GM23248 (cell line): ENCODE measurements around the gene RARB. TPM values are rescaled to one million over a fixed set of nuclear protein-coding genes. Genes with fewer than 3 reads are reported as not detected.

Source experiments
- DNase-seq: peaks from one replicate; pipeline ENCODE4 v3.0.0-alpha.2; 2015
- H2AFZ ChIP-seq: fragments of 200-600 bp; sonication (generic); 2 replicates; pipeline ENCODE4 v1.6.1; 2016; ENCODE audit warnings: antibody characterized with exemption
- H3F3A ChIP-seq: fragments of 200-600 bp; sonication (generic); 2 replicates; pipeline ENCODE4 v1.6.1; 2016; ENCODE audit warnings: mild to moderate bottlenecking, antibody characterized with exemption, mixed run types; ENCODE audit not compliant: insufficient read depth
- H3K27ac ChIP-seq: fragments of 200-600 bp; sonication (generic); 2 replicates; pipeline ENCODE4 v1.5.1; 2016; ENCODE audit warnings: mild to moderate bottlenecking
- H3K27me3 ChIP-seq: fragments of 200-600 bp; sonication (generic); replicated peaks from 2 replicates; pipeline ENCODE4 v1.6.1; 2016; ENCODE audit warnings: mild to moderate bottlenecking; ENCODE audit not compliant: insufficient read depth
- H3K36me3 ChIP-seq: fragments of 200-600 bp; sonication (generic); 2 replicates; pipeline ENCODE4 v1.6.1; 2016; ENCODE audit warnings: low read depth, mild to moderate bottlenecking
- H3K4me1 ChIP-seq: fragments of 200-600 bp; sonication (generic); 2 replicates; pipeline ENCODE4 v1.6.1; 2016; ENCODE audit warnings: mild to moderate bottlenecking; ENCODE audit not compliant: insufficient read depth
- H3K4me2 ChIP-seq: fragments of 200-600 bp; sonication (generic); one replicate; pipeline ENCODE4 v1.6.1; 2016; ENCODE audit warnings: mild to moderate bottlenecking; ENCODE audit not compliant: unreplicated experiment
- H3K4me3 ChIP-seq: fragments of 200-600 bp; sonication (generic); 2 replicates; pipeline ENCODE4 v1.5.1; 2016; ENCODE audit warnings: mild to moderate bottlenecking
- H3K79me2 ChIP-seq: fragments of 200-600 bp; sonication (generic); 2 replicates; pipeline ENCODE4 v1.6.1; 2016; ENCODE audit warnings: mild to moderate bottlenecking; ENCODE audit not compliant: insufficient read depth
- H3K9ac ChIP-seq: fragments of 200-600 bp; sonication (generic); 2 replicates; pipeline ENCODE4 v1.6.1; 2016; ENCODE audit warnings: mild to moderate bottlenecking
- H3K9me2 ChIP-seq: fragments of 200-600 bp; sonication (generic); 2 replicates; pipeline ENCODE4 v1.6.1; 2016; ENCODE audit warnings: mixed run types, mild to moderate bottlenecking, moderate library complexity; ENCODE audit not compliant: insufficient read depth
- H3K9me3 ChIP-seq: fragments of 200-600 bp; sonication (generic); one replicate; pipeline ENCODE4 v1.6.1; 2017; ENCODE audit warnings: low read depth
- H4K20me1 ChIP-seq: fragments of 200-600 bp; sonication (generic); 2 replicates; pipeline ENCODE4 v1.6.0; 2016; ENCODE audit not compliant: insufficient read depth
- EZH2 ChIP-seq: fragments of 200-600 bp; sonication (generic); IDR thresholded peaks from 2 replicates; pipeline ENCODE4 v1.6.1; 2018; ENCODE audit warnings: antibody characterized with exemption, mild to moderate bottlenecking; ENCODE audit not compliant: insufficient read depth, poor library complexity, severe bottlenecking
- EZH2phosphoT487 ChIP-seq: fragments of 200-600 bp; sonication (generic); IDR thresholded peaks from 2 replicates; pipeline ENCODE4 v1.6.1; 2018; ENCODE audit warnings: antibody characterized with exemption, moderate library complexity, mild to moderate bottlenecking, low read depth; ENCODE audit not compliant: insufficient read depth
- WGBS, 2 experiments: methylation state at CpG; one replicate each; pipeline ENCODE4 v1.1.6; 2015 to 2017; ENCODE audit warnings: low lambda C conversion rate in 2 of 2, low coverage in 1 of 2; ENCODE audit errors: missing lambda C conversion rate in 2 of 2; 5-methylcytosine and 5-hydroxymethylcytosine counted together
- in situ Hi-C: fragments of 300-500 bp; cut with MboI; formaldehyde crosslinking; loops from 2 replicates; pipeline ENCODE4 v1.15.0; 2020
- polyA plus RNA-seq: library from polyadenylated mRNA; unstranded; fragments of >200 nt; fragmentation: Nextera tagmentation; extraction: Ambion mirVana; gene quantifications from 2 replicates; pipeline ENCODE4 v1.2.1, GENCODE V29; 2016
- total RNA-seq: library from RNA; depleted of rRNA; stranded (reverse); fragments of >200 nt; shearing (Covaris generic); gene quantifications from 2 replicates; pipeline ENCODE4 v1.2.3, GENCODE V29; 2014

RARB gene
- total and polyA plus RNA-seq, 2 experiments from 2014 or later = 0.11 TPM; not detected in 1

DNA sequence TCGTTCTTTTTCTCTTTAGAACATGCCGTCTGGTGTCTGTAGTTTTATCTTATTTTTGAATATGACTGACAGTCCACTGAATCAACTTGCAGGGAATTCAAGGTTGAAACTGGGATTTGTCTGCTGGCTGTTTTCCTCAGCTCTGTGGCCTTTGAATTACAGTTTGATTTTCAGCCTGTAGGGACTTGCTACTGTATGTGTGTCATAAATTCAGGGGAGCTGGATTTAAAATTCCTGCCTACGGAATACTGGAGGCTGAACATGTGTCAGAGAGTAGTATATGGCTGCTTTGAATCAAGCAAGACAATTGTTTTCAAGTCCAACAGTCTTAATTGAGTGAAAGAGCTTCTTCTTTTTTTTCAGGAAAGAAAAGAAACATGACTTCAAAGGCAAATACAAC is 33.9 kb downstream of the RARB start:
- H3K4me2 ChIP-seq = no peak overlapping the region
- H3K9me3 ChIP-seq = no peaks in the 10 kb centered on the region
- 0 out of 2 replicates have a peak, but pooled peaks cover 5% of the 10 kb centered on the region for H3K4me1 ChIP-seq
- TF ChIP-seq EZH2 = no peak
- TF ChIP-seq EZH2phosphoT487 = no peak
- H2AFZ ChIP-seq = no peak overlapping the region
- H3K79me2 ChIP-seq = no peaks in the 10 kb centered on the region
- H3K36me3 ChIP-seq = no peaks in the 10 kb centered on the region
- no peaks in the 10 kb centered on the region for H3K9me2 ChIP-seq
- no peaks in the 10 kb centered on the region for H3F3A ChIP-seq
- no peaks in the 10 kb centered on the region for H3K27me3 ChIP-seq
- H3K4me3 ChIP-seq = no peak overlapping the region
- H4K20me1 ChIP-seq = no peaks in the 10 kb centered on the region
- H3K9ac ChIP-seq = no peak overlapping the region
- 89 to 95% methylated on average over 3 of the region's 3 CpGs for WGBS, 2 experiments
- H3K27ac ChIP-seq = no peak overlapping the region
- DNase-seq = no peak
- in situ Hi-C loops = no loop called here

- Histone ChIP-seq H3K27me3 (no peaks in the 10 kb centered on the region), H4K20me1 (no peaks in the 10 kb centered on the region), H3K4me2 (no peak overlapping the region), H3F3A (no peaks in the 10 kb centered on the region), H3K79me2 (no peaks in the 10 kb centered on the region), H3K36me3 (no peaks in the 10 kb centered on the region), H3K4me3 (no peak overlapping the region), H3K9me2 (no peaks in the 10 kb centered on the region), H3K9ac (no peak overlapping the region), H3K4me1 (0 out of 2 replicates have a peak, but pooled peaks cover 5% of the 10 kb centered on the region), H3K9me3 (no peaks in the 10 kb centered on the region), H3K27ac (no peak overlapping the region), H2AFZ (no peak overlapping the region)
- no peak for TF ChIP-seq EZH2phosphoT487
- no peak for TF ChIP-seq EZH2
- DNase-seq = no peak
- in situ Hi-C loops = no loop called here
- 88 to 100% methylated on average over 1 of the region's 1 CpG for WGBS, 2 experiments
Measured at GRCh38 chr3:25462495-25462894, 34.4 kb downstream of the RARB start.

DNA sequence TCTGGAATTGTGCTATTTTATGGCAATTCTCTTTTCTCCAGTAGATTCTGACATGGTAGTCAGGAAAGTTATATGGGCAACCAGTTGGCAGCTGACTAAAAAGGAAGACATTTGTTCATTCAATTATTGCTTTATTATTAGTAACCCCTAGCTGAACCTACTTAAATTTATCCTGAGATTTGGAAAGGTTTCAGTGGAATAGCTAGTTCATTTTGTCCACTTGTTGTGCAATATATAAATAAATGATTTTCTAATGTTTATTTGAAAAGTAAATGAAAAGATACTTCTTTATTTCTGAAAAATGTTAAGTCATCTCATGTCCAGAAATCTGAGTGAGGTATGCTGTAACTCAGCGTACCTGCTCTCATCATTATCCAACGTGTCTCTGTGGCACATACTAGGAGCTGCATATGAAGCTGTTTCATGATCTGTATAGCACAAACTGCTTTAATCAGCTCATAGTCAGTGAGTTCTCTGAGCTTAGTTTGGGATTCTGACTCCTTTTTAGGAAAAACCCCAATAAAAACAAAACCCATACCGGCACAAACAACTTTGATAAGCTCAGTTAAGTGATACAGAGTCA is 35.9 kb downstream of the RARB start:
- no peaks in the 10 kb centered on the region for H3K9me3 ChIP-seq
- in situ Hi-C loops = no loop called here
- no peak overlapping the region for H2AFZ ChIP-seq

GRCh38 chr3:25465266-25465860 is 37.3 kb downstream of the RARB start:
- WGBS, 2 experiments = 88 to 96% methylated on average over 5 of the region's 5 CpGs
- in situ Hi-C loops = no loop called here

More for the DNA sequence above, 35.9 kb downstream of the RARB start:
- WGBS, 2 experiments = 90 to 94% methylated on average over 3 of the region's 3 CpGs
- H3K27me3 ChIP-seq = no peaks in the 10 kb centered on the region
- H3K79me2 ChIP-seq = no peaks in the 10 kb centered on the region
- no peaks in the 10 kb centered on the region for H3F3A ChIP-seq
- H3K9me2 ChIP-seq = no peaks in the 10 kb centered on the region
- DNase-seq = no peak
- no peak overlapping the region for H3K4me2 ChIP-seq
- no peak overlapping the region for H3K9ac ChIP-seq
- H3K27ac ChIP-seq = no peak overlapping the region
- H3K4me1 ChIP-seq = peaks cover 6% of the 10 kb centered on the region
- no peaks in the 10 kb centered on the region for H4K20me1 ChIP-seq
- TF ChIP-seq EZH2phosphoT487 = no peak
- H3K36me3 ChIP-seq = no peaks in the 10 kb centered on the region
- H3K4me3 ChIP-seq = no peak overlapping the region

More at GRCh38 chr3:25465266-25465860, 37.3 kb downstream of the RARB start:
- no peak overlapping the region for H3K9ac ChIP-seq
- no peak overlapping the region for H3K4me2 ChIP-seq
- H3F3A ChIP-seq = no peaks in the 10 kb centered on the region
- peaks cover 10% of the 10 kb centered on the region for H3K4me1 ChIP-seq
- no peaks in the 10 kb centered on the region for H3K9me3 ChIP-seq
- no peaks in the 10 kb centered on the region for H4K20me1 ChIP-seq
- DNase-seq = no peak
- H3K9me2 ChIP-seq = no peaks in the 10 kb centered on the region
- H3K36me3 ChIP-seq = no peaks in the 10 kb centered on the region
- H3K4me3 ChIP-seq = no peak overlapping the region
- no peaks in the 10 kb centered on the region for H3K27me3 ChIP-seq
- no peaks in the 10 kb centered on the region for H3K79me2 ChIP-seq
- TF ChIP-seq EZH2 = no peak
- TF ChIP-seq EZH2phosphoT487 = no peak
- H2AFZ ChIP-seq = no peak overlapping the region
- no peak overlapping the region for H3K27ac ChIP-seq
